BJ (cell line): ENCODE measurements around the gene TCF4. TPM values are rescaled to one million over a fixed set of nuclear protein-coding genes. Genes with fewer than 3 reads are reported as not detected.

Experiments used
- CTCF ChIA-PET: fragments of 350-600 bp; formaldehyde crosslinking; extraction: SDS; loops from one replicate; lab custom pipeline; 2021; ENCODE audit warnings: antibody characterized with exemption, inconsistent platforms; lab: Yijun Ruan, JAX
- POLR2A ChIA-PET: fragments of 300-600 bp; sonication (Branson Sonifier 250); formaldehyde crosslinking; extraction: SDS; loops from one replicate; lab custom pipeline; 2021; ENCODE audit warnings: antibody characterized with exemption; lab: Charles Lee
- DNase-seq: peaks from one replicate; pipeline ENCODE4 v3.0.0-alpha.2; 2011; ENCODE audit warnings: low read depth
- H3K27me3 ChIP-seq: 2 replicates; pipeline ENCODE4 v1.6.0; 2011; ENCODE audit warnings: low read length; ENCODE audit not compliant: control insufficient read depth, insufficient read depth
- H3K36me3 ChIP-seq: 2 replicates; pipeline ENCODE4 v1.5.1; 2011; ENCODE audit warnings: low read length; ENCODE audit not compliant: control insufficient read depth, insufficient read depth
- H3K4me3 ChIP-seq: 2 replicates; pipeline ENCODE4 v1.5.1; 2011; ENCODE audit warnings: low read depth, mild to moderate bottlenecking, control low read depth, low read length
- CTCF ChIP-seq: IDR thresholded peaks from 2 replicates; pipeline ENCODE4 v1.5.1; 2011; ENCODE audit warnings: low read depth, mild to moderate bottlenecking, control low read depth, inconsistent platforms, low read length, moderate library complexity; ENCODE audit not compliant: insufficient read depth
- polyA plus RNA-seq: library from polyadenylated mRNA; depleted of rRNA; stranded (reverse); fragments of >200 nt; gene quantifications from 2 replicates; pipeline ENCODE4 v1.2.3, GENCODE V29; 2011

TCF4 gene
- polyA plus RNA-seq, 1 experiment, result 65.8 TPM

DNA sequence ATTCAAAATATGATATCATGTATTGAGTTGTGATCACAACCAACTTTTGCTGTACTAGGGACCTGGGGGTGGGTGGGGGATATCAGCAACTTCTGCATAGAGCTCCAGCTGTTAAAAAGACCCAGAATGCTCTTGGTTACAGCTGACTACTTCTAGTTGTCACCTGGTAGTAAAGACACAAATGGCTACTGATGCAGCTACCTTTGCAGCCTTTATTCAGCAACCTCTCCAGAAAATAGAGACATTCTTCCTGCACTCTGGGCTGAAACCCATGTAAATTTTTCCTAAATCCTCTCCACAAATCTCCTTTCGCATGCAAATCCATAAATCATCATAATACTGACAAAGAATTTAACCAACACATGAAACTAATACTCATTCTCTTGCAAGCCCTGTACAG lies 238.3 kb downstream of the TCF4 start:
- Histone ChIP-seq H3K4me3 (no peak overlapping the region), H3K27me3 (no peaks in the 10 kb centered on the region), H3K36me3 (peaks cover 1% of the 10 kb centered on the region; the same call in 1 of the 2 replicates)
- DNase-seq, result no peak
- TF ChIP-seq CTCF, result no peak
- CTCF ChIA-PET, result no interaction called here
- POLR2A ChIA-PET, result no interaction called here

DNA sequence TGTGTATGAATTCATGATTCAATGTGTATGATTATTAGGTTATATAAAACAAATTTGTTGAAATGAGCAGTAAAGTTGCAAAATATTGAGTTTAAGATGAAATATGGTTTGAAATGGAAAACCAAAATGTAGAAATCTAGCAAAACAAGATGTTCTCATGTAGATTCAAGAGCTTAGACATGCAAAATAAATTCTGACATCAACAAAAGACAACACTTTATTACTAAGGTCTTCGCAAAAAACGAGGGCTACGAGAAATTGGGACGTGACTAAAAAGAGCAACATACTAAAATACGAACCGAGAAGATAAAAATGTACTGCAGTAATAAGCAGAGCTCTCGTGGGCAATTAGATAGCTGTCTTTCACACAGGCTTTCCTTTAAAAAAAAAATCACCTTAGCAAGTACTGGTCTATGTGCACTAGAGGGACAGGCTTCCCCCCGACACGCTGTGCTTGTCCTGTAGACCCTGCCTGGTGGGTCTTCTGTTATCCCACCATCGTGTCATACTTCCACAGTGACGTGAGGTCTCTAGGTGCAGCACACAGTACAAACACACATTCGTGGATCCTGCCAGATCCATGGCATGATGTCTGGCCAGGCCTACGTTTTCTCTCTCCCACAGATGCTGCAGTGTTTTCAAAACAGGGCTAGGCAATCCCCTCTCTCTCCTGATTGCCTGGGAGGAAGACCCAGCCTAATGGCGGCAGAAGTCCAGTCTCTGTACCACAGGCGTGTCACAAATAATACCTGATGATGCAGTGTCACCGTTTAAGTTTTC lies 240.8 kb downstream of the TCF4 start:
- CTCF ChIA-PET, result interaction anchor here (0.6 to 0.7 kb wide), 2 partner anchors 364 to 388 kb away, joined by 3 read pairs; no protein-coding TSS in a partner anchor
- no peak for TF ChIP-seq CTCF
- POLR2A ChIA-PET, result no interaction called here
- Histone ChIP-seq H3K4me3 (no peak overlapping the region), H3K27me3 (no peaks in the 10 kb centered on the region), H3K36me3 (peaks cover 1% of the 10 kb centered on the region; the same call in 1 of the 2 replicates)
- no peak for DNase-seq

DNA sequence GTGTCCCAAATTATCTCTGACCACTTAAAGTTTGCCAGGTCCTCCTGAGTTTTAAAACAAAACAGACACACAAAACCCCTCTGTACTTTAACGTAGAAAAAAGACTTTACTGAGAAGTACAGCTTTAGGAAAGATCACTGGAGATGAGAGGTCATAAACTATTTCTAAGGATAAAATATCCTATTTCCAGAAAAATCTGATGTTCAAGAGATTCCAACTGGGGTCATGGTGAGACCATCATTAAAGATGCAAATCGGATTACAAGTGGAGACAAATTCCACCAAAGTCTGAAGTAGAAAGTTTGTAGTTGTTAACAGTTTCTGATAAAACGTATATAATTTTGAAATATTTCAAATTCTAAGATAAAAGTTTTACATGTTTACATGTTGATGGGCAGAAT lies 241.6 kb downstream of the TCF4 start:
- CTCF ChIA-PET, result interaction anchor here (0.6 kb wide), 1 partner anchor 364 kb away, joined by 3 read pairs; no protein-coding TSS in a partner anchor

GRCh38 chr18:55345103-55345950 lies 242.7 kb downstream of the TCF4 start:
- no peak for TF ChIP-seq CTCF
- ChIA-PET POLR2A (no interaction called here), CTCF (interaction anchor here (1.0 to 2.7 kb wide), 4 partner anchors 70 to 1231 kb away, joined by 3 to 10 read pairs (median 5); no protein-coding TSS in a partner anchor)

More for the DNA sequence above, 241.6 kb downstream of the TCF4 start:
- Histone ChIP-seq H3K4me3 (no peak overlapping the region), H3K36me3 (peaks cover 1% of the 10 kb centered on the region; the same call in 1 of the 2 replicates), H3K27me3 (no peaks in the 10 kb centered on the region)
- POLR2A ChIA-PET, result no interaction called here
- DNase-seq, result no peak
- TF ChIP-seq CTCF, result no peak

More at GRCh38 chr18:55345103-55345950, 242.7 kb downstream of the TCF4 start:
- H3K36me3 ChIP-seq, result peaks cover 1% of the 10 kb centered on the region; the same call in 1 of the 2 replicates
- no peaks in the 10 kb centered on the region for H3K27me3 ChIP-seq
- DNase-seq, result no peak
- H3K4me3 ChIP-seq, result no peak overlapping the region
